ENCODE measurements around the gene PAK1.

DNA sequence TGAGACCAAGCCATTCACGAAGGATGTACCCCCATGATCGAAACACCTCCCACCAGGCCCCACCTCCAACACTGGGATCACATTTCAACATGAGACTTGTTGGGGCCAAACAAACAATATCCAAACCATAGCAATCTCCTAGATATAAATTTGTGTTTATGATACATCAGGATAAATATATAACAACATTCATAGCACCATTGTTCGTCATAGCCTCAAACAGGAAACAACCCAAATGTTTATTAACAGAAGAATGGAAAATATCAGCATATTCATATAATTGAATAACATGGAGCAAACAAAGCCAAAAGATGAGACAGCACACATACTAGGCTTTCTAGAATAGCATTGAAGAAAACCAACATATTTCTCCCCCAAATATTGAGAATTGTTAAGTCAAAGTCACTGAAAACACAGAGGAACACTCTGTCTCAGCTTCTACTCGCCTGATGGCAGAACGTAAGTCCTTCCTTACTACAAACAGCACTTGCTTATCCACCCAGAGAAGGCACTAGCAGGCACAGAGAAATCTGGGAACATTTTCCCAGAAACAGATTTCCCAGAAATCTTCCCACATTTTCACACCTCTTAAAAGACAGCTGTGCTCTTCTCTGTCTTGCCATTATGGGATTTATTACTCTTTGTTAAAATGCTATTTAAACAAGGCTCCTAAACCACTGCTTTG, 164.4 kb downstream of the PAK1 start:
- TF ChIP-seq, protein P1, sequence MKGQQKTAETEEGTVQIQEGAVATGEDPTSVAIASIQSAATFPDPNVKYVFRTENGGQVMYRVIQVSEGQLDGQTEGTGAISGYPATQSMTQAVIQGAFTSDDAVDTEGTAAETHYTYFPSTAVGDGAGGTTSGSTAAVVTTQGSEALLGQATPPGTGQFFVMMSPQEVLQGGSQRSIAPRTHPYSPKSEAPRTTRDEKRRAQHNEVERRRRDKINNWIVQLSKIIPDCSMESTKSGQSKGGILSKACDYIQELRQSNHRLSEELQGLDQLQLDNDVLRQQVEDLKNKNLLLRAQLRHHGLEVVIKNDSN (IDR thresholded peaks at IDR 0.05) = no peak
- TF ChIP-seq CEBPB (IDR thresholded peaks at IDR 0.05) (no peak), RAD21 (IDR thresholded peaks at IDR 0.05; ENCODE audit: low read depth) (no peak), NFIC (IDR thresholded peaks at IDR 0.05) (no peak), FOXM1 (IDR thresholded peaks at IDR 0.05; ENCODE audit: borderline replicate concordance, low read depth) (no peak), TCF12 (IDR thresholded peaks at IDR 0.05; ENCODE audit: low read depth) (no peak), EGR1 (IDR thresholded peaks at IDR 0.05) (no peak), TEAD4 (IDR thresholded peaks at IDR 0.05) (no peak)
- TF ChIP-seq, protein P2, sequence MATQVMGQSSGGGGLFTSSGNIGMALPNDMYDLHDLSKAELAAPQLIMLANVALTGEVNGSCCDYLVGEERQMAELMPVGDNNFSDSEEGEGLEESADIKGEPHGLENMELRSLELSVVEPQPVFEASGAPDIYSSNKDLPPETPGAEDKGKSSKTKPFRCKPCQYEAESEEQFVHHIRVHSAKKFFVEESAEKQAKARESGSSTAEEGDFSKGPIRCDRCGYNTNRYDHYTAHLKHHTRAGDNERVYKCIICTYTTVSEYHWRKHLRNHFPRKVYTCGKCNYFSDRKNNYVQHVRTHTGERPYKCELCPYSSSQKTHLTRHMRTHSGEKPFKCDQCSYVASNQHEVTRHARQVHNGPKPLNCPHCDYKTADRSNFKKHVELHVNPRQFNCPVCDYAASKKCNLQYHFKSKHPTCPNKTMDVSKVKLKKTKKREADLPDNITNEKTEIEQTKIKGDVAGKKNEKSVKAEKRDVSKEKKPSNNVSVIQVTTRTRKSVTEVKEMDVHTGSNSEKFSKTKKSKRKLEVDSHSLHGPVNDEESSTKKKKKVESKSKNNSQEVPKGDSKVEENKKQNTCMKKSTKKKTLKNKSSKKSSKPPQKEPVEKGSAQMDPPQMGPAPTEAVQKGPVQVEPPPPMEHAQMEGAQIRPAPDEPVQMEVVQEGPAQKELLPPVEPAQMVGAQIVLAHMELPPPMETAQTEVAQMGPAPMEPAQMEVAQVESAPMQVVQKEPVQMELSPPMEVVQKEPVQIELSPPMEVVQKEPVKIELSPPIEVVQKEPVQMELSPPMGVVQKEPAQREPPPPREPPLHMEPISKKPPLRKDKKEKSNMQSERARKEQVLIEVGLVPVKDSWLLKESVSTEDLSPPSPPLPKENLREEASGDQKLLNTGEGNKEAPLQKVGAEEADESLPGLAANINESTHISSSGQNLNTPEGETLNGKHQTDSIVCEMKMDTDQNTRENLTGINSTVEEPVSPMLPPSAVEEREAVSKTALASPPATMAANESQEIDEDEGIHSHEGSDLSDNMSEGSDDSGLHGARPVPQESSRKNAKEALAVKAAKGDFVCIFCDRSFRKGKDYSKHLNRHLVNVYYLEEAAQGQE (IDR thresholded peaks at IDR 0.05; ENCODE audit: low read depth) = no peak
- TF ChIP-seq, protein P3, sequence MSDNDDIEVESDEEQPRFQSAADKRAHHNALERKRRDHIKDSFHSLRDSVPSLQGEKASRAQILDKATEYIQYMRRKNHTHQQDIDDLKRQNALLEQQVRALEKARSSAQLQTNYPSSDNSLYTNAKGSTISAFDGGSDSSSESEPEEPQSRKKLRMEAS (IDR thresholded peaks at IDR 0.05) = no peak
